ENCODE measurements around the gene ADAMTS9. TPM values are rescaled to one million over a fixed set of nuclear protein-coding genes. Genes with fewer than 3 reads are reported as not detected.

ADAMTS9 gene
- total and polyA plus RNA-seq, 5 experiments from 2014 or later, result not detected

DNA sequence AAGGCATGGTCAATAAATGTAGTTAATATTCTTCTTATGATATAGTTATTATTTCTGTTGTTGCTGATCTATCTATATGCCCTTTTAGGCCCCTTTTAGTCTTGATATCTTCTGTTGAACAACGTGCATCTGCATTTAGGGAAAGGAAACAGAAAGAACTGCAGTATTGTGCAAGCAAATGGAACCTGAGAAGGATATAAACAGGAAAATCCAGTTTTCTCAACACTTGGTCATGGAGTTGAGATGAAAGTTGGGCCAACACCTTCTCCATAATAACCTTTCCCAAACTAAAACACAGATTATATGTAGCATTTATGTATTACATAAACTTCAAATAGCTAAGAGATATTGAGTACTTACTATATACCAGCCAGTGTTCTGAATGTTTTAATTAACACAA is 179.7 kb downstream of the ADAMTS9 start:
- Mint-ChIP-seq H3K36me3 (no peaks in the 10 kb centered on the region), H3K27ac (no peak overlapping the region), H3K27me3 (peaks cover 0 to 11% (median 0%) of the 10 kb centered on the region in 5 donors), H3K9me3 (peaks cover 0 to 6% (median 0%) of the 10 kb centered on the region in 9 donors), H3K4me3 (no peak overlapping the region), H3K4me1 (no peaks in the 10 kb centered on the region)
- no peak for DNase-seq
- POLR2A ChIA-PET, result no interaction called here
- no peak for ATAC-seq

DNA sequence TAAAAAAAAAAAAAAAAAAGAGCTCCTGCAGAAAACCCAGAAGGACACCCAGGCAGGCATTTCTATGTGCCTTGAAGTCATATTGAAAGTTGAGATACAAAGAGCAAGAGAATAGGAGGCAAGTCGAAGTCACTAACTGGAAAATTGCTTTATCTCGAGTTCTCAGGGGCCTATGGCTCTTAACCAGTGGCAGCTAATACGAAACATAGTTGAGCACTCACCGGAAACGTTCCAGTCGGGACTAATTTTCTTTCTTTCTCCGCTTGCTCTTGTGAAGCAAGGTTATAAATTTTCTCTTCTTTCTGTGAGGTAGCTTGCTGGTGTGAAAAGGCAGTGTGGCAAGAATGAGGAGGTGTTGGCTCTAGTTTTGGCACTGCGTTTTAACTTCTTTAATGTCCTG is 181.5 kb downstream of the ADAMTS9 start:
- no peak overlapping the region for H3K4me3 Mint-ChIP-seq
- no peaks in the 10 kb centered on the region for H3K36me3 Mint-ChIP-seq
- ATAC-seq (no peak), DNase-seq (no peak)
- no peaks in the 10 kb centered on the region for H3K4me1 Mint-ChIP-seq
- peaks cover 0 to 13% (median 0%) of the 10 kb centered on the region in 9 donors for H3K9me3 Mint-ChIP-seq
- POLR2A ChIA-PET, result no interaction called here
- no peak overlapping the region for H3K27ac Mint-ChIP-seq
- peaks cover 0 to 11% (median 0%) of the 10 kb centered on the region in 5 donors for H3K27me3 Mint-ChIP-seq

DNA sequence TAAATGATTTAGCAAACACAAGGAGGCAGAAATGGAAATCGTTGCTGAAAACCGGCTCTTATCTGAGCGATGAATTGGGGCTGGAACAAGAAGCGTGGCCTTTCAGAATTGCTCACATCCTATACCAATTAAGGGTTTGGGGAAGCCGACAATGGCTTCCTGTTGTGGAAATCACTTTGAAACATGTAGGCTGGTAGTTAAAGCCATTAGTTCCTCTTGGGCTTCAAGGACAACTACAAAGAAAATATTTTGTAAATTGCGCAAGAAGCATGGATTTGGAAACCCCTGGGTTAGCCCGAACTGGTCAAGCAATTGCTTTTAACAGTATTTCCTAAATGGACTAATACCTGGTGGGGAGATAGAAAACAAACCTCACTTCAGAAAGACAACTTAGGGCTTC is 182.4 kb downstream of the ADAMTS9 start:
- Mint-ChIP-seq H3K4me3 (no peak overlapping the region), H3K4me1 (no peaks in the 10 kb centered on the region)
- ATAC-seq, result no peak

DNA sequence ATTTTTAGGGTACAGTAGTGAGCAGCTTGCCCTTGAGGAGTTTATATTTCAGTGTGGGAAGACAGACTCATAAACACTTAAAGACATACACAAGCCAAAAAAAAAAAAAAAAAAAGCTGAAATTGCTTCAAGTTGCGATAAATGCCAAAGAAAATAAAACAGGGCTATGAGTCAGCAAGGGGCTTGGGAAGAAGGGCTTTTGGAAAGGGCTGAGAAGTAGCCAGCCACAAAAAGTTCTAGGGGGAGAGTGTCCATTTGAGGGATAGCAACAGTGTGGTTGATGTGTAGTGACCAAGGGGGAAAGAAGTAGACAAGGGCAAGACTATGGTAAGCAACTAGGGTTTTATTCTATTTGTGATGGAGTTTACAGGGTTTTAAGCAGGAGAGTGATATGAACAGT is 185.5 kb downstream of the ADAMTS9 start:
- H3K27me3 Mint-ChIP-seq, result peaks cover 2 to 19% (median 8%) of the 10 kb centered on the region in 5 donors
- POLR2A ChIA-PET, result interaction anchor here (0.7 kb wide), 1 partner anchor 111 kb away, joined by 5 read pairs; no protein-coding TSS in a partner anchor
- no peak overlapping the region for H3K4me3 Mint-ChIP-seq
- peaks cover 0 to 13% (median 0%) of the 10 kb centered on the region in 9 donors for H3K9me3 Mint-ChIP-seq
- H3K27ac Mint-ChIP-seq, result no peak overlapping the region
- H3K36me3 Mint-ChIP-seq, result no peaks in the 10 kb centered on the region
- H3K4me1 Mint-ChIP-seq, result no peaks in the 10 kb centered on the region
- DNase-seq, result no peak
- no peak for ATAC-seq

More for the DNA sequence above, 182.4 kb downstream of the ADAMTS9 start:
- DNase-seq, result no peak
- Mint-ChIP-seq H3K27ac (no peak overlapping the region), H3K27me3 (peaks cover 0 to 11% (median 0%) of the 10 kb centered on the region in 5 donors), H3K36me3 (no peaks in the 10 kb centered on the region), H3K9me3 (peaks cover 0 to 13% (median 0%) of the 10 kb centered on the region in 9 donors)
- POLR2A ChIA-PET, result no interaction called here

DNA sequence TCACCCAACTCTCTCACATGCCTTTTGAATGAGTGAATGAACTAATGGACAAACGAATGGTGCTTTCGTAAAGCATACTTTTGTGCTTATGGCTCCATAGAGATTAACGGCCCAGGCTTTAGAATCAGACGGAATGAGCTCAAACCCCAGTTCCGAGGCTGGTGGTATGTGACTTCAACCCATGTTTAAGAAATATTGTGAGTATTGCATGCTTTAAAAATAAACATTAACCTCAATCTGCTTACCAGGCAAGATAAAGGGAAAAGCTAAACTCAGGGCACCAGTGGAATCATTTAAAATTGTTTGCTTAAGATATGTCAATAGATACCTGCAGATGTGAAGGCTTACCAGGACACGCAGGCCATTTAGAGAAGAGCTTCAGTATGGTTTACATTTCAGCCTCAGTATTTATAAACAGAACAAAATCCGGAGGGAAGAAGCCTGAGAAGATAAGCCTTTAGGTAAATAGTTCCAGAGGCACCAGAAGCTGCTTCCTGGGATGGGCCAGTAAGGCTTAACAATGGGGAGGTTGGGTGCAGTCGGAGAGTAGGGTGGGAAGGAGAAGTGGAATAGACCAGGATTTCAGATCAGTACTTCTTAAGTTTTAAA is 186.4 kb downstream of the ADAMTS9 start:
- Mint-ChIP-seq H3K4me1 (no peaks in the 10 kb centered on the region), H3K27me3 (peaks cover 2 to 24% (median 12%) of the 10 kb centered on the region in 5 donors), H3K27ac (no peak overlapping the region), H3K4me3 (no peak overlapping the region), H3K36me3 (no peaks in the 10 kb centered on the region), H3K9me3 (peaks cover 0 to 13% (median 0%) of the 10 kb centered on the region in 9 donors)
- ATAC-seq (no peak), DNase-seq (no peak)
- POLR2A ChIA-PET, result interaction anchor here (0.7 kb wide), 1 partner anchor 110 kb away, joined by 5 read pairs; no protein-coding TSS in a partner anchor

DNA sequence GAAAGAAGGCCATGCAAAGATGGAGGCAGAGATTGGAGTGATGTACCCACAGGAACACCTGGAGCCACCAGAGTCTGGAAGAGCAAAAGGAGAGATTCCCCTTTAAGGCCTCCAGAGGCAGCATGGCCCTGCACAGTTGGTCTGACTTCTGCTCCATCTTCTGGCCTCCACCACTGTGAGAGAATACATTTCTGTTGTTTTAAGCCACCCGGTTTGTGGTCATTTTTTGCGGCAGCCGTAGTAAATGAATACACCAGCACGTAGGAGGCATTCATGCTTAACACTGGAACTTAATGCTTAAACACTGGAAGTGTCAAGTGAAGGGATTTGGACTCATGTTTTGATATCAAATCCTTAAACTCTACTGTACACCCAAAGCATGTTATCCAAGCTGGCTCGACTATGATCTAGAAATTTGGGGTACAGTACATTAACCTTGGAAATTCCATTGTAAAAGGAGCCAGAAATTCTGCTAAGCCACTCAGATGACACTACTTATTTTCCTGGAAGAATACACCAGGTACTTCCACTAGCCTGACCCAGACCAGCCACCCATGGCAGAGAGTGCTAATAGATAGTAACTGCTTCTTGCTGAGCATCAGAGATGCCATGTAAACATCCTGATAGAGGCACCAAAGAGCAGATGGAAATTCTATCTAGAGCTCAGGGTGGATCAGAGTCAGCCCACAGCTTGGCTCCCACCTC is 190.9 kb downstream of the ADAMTS9 start:
- H3K27ac Mint-ChIP-seq, result no peak overlapping the region
- no peak for DNase-seq
- H3K36me3 Mint-ChIP-seq, result no peaks in the 10 kb centered on the region
- H3K4me1 Mint-ChIP-seq, result no peaks in the 10 kb centered on the region
- POLR2A ChIA-PET, result no interaction called here
- peaks cover 0 to 1% (median 0%) of the 10 kb centered on the region in 9 donors for H3K9me3 Mint-ChIP-seq
- no peak overlapping the region for H3K4me3 Mint-ChIP-seq
- peaks cover 16 to 54% (median 24%) of the 10 kb centered on the region in 5 donors for H3K27me3 Mint-ChIP-seq
- no peak for ATAC-seq

DNA sequence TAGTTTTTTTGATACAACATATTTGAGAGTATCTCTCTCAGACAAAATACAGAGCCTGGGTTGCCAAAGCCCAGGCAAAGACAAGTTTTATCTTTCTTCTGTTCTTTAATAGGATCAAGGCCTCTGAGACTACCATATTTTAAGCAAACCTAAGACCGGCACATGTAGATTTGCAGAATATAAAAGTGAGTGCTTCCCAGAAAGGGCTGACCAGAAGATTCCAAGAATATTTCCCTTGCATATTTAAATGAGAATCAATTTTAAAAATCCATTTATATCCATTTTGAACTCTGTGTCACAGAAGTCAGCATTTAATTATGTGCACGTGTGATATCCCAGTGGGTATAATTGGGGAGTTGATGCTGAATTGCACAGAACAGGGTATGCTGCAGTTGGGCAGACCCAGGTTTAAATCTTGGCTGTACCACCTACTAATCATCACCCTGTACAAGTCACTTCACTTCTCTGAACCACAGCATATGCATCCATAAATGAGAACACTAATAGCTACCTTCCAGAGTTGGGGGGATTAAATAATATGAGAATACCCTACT is 191.9 kb downstream of the ADAMTS9 start:
- no peaks in the 10 kb centered on the region for H3K4me1 Mint-ChIP-seq
- H3K27ac Mint-ChIP-seq, result no peak overlapping the region
- no peak overlapping the region for H3K4me3 Mint-ChIP-seq
- DNase-seq (no peak), ATAC-seq (no peak)
- POLR2A ChIA-PET, result no interaction called here
- peaks cover 0 to 1% (median 0%) of the 10 kb centered on the region in 9 donors for H3K9me3 Mint-ChIP-seq
- H3K27me3 Mint-ChIP-seq, result peaks cover 21 to 65% (median 32%) of the 10 kb centered on the region in 5 donors
- no peaks in the 10 kb centered on the region for H3K36me3 Mint-ChIP-seq

DNA sequence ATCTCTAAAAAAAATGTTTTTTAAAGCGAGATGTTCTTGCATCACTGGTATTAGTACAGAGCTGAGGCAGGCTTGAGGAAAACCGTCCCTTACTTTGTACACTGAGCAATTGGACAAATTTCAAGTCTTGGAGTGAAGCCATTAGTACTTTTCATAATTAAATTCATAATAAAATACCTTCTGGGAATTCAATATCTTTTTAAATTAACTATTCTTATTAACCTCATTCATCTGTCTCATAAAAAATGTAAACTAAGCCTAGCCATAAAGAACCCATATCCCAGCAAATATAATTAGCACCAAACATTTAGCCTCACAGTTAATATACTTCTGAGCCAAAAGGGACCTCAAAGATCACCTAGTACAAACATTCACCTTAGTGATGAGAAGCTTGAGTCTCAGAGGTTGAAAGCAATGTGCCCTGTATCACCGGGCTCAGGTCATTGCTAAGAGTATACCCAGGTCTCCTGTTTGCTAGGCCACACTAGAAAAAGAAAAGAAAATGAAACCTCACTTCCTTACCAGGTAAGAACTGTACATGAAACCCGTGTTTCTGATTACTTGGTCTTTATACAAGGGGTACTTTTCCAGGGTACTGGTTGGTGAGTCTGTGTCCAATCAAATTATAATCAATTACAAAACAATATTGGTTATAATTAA is 192.5 kb downstream of the ADAMTS9 start:
- POLR2A ChIA-PET, result no interaction called here
- Mint-ChIP-seq H3K36me3 (no peaks in the 10 kb centered on the region), H3K27me3 (peaks cover 24 to 71% (median 35%) of the 10 kb centered on the region in 5 donors), H3K9me3 (peaks cover 0 to 1% (median 0%) of the 10 kb centered on the region in 9 donors), H3K4me3 (no peak overlapping the region), H3K27ac (no peak overlapping the region), H3K4me1 (no peaks in the 10 kb centered on the region)
- ATAC-seq, result no peak
- no peak for DNase-seq

DNA sequence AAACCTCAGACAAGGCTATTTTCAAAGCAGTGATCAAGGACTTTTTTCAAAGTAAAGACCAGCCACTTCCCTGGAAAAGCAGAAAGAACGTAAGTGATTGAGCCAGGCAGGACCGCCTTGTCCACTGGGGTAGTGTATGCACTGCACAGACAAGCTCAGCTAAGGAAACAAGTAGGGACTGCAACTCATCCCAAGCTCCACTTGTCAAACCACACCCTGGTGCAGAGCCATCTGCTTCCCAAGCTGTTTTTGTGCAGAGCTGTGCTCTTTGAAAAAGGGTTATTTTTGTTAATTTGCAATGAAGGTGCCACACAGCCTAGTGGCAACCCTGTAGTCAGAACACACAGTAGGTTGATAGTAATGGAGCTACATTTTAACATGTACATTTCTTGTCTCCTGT is 193.3 kb downstream of the ADAMTS9 start:
- H3K36me3 Mint-ChIP-seq, result no peaks in the 10 kb centered on the region
- no peak overlapping the region for H3K27ac Mint-ChIP-seq
- H3K4me1 Mint-ChIP-seq, result no peaks in the 10 kb centered on the region
- ATAC-seq, result no peak
- no peak overlapping the region for H3K4me3 Mint-ChIP-seq
- peaks cover 24 to 76% (median 42%) of the 10 kb centered on the region in 5 donors for H3K27me3 Mint-ChIP-seq
- H3K9me3 Mint-ChIP-seq, result peaks cover 0 to 1% (median 0%) of the 10 kb centered on the region in 9 donors
- DNase-seq, result no peak
- POLR2A ChIA-PET, result no interaction called here

DNA sequence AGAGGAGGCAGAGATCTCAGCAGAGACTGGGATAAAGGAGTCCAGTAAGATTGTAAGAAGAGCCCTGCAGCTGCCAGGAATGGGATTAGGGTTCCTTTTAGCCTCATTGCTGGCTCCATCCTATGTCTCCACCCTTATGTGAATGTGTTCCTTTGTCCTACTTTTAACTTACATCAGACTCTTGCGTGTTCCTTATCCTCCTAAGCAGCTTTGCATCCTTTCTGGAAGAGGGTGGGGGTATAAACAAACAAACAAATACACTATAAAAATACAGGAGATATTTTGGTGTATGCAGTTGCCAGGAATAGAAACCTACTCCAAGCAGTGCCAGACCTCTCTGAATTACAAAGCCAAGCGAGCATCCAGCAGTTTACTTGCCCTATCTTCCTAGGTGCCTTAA is 194.7 kb downstream of the ADAMTS9 start:
- ATAC-seq, result no peak
- DNase-seq, result no peak
- POLR2A ChIA-PET, result no interaction called here
- Mint-ChIP-seq H3K27me3 (peaks cover 26 to 75% (median 44%) of the 10 kb centered on the region in 5 donors), H3K27ac (no peak overlapping the region), H3K36me3 (no peaks in the 10 kb centered on the region), H3K9me3 (no peaks in the 10 kb centered on the region), H3K4me3 (no peak overlapping the region), H3K4me1 (peaks cover 0 to 4% (median 0%) of the 10 kb centered on the region in 4 donors)

DNA sequence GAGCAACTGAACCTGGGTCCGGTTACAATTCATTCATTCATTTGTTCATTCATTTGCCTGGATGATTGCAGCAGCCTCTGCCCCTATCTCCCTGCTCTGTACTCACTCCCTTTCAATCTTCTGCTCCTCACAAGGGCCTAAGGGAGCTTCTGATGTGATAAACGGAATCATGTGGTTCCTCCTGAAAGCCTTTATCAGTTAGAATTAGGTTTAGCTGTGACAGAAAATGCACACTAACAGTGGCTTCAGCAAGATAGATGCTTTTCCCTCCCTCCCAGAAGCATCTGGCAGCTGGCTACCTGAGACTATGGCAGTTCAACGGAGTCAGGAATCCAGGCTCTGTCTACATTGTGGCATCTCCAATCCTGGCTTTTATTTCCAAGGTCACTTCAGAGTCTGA is 196.0 kb downstream of the ADAMTS9 start:
- no peak for ATAC-seq
- H3K4me1 Mint-ChIP-seq, result peaks cover 0 to 4% (median 0%) of the 10 kb centered on the region in 4 donors

DNA sequence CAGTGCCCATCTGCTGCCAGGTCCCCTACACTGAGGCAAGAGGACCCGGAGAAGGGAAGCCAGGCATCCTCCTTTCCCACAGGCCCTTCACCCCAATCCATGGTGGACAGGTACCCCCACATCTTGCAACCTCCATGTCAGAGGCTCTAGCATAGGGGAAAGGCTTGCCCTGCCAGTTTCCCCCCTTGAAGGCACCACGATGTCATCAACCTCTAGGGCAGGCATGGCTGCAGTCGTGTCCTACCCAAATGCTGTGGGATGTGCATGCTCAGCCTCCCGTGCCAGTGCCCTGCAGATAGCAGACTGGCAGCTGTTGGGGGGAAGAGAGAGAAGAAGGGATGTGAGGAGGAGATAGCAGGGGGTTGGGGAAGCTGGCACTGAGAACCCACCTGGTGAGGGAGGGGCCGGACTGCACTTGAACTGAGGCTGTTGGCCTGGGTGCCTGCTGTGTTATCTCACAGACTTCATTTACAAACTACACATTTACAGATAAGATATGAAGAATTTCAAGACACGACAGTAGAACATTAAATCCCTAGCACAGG is 197.5 kb downstream of the ADAMTS9 start:
- peaks cover 0 to 4% (median 0%) of the 10 kb centered on the region in 4 donors for H3K4me1 Mint-ChIP-seq
- H3K27ac Mint-ChIP-seq, result no peak overlapping the region
- H3K36me3 Mint-ChIP-seq, result no peaks in the 10 kb centered on the region
- POLR2A ChIA-PET, result no interaction called here
- peaks cover 36 to 89% (median 58%) of the 10 kb centered on the region in 5 donors for H3K27me3 Mint-ChIP-seq
- DNase-seq (no peak), ATAC-seq (no peak)
- no peak overlapping the region for H3K4me3 Mint-ChIP-seq
- no peaks in the 10 kb centered on the region for H3K9me3 Mint-ChIP-seq

More for the DNA sequence above, 196.0 kb downstream of the ADAMTS9 start:
- POLR2A ChIA-PET, result no interaction called here
- Mint-ChIP-seq H3K36me3 (no peaks in the 10 kb centered on the region), H3K27me3 (peaks cover 37 to 82% (median 50%) of the 10 kb centered on the region in 5 donors), H3K4me3 (no peak overlapping the region), H3K27ac (no peak overlapping the region), H3K9me3 (no peaks in the 10 kb centered on the region)
- no peak for DNase-seq

Data from naive thymus-derived CD8-positive, alpha-beta T cell (primary cell).